ENCODE results near the gene TDG.

DNA sequence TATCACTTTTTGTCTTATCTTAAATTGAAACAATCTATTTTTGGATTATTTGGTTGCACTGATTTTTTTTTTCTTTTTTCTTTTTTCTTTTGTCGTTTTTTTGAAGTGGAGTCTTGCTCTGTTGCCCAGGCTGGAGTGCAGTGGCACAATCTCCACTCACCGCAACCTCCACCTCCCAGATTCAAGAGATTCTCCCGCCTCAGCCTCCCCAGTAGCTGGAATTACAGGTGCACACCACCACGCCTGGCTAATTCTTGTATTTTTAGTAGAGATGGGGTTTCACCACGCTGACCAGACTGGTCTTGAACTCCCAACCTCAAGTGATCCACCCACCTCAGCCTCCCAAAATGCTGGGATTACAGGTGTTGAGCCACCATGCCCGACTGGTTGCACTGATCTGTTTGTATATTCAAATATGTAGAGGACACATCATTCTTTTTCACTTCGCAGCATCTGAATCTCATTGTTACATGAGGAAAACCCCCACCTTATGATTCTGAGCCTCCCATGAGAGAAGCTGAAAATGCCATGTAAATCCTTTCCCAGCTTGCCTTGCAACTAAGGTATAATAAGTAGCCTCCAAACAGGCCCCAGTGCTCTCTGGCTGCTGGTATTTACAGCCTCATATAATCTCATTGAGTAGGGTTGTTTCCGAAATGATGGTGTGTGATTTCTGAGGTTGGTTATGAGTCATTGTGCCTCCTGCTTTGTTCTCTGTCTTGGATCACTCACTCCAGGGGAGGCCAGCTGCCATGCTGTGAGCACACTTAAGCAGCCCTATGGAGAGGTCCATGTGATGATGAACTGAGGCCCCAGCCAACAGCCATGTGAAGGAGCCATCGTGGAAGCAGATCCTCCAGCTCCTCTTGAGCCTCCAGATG is 40.7 kb upstream of the TDG start:
- TF ChIP-seq MAZ (IDR thresholded peaks at IDR 0.05; ENCODE audit: borderline replicate concordance, low read depth, low read length) (no peak), ZNF302 (CRISPR knock-in tag; IDR thresholded peaks at IDR 0.05) (no peak), POLR2A (IDR thresholded peaks at IDR 0.05; ENCODE audit: low read length) (no peak), PHF8 (IDR thresholded peaks at IDR 0.05; ENCODE audit: borderline replicate concordance, low read depth) (no peak), ESRRA (IDR thresholded peaks at IDR 0.05; ENCODE audit: borderline replicate concordance, low read length) (no peak), SMC3 (IDR thresholded peaks at IDR 0.05) (no peak), EHMT2 (IDR thresholded peaks at IDR 0.05; ENCODE audit: low read depth) (no peak), BHLHE40 (IDR thresholded peaks at IDR 0.05; ENCODE audit: low read depth, low read length) (no peak), HDAC2 (IDR thresholded peaks at IDR 0.05) (no peak), EHF (CRISPR knock-in tag; IDR thresholded peaks at IDR 0.05) (no peak), HOXB13 (CRISPR knock-in tag; IDR thresholded peaks at IDR 0.05; ENCODE audit: low read depth) (no peak), TFCP2L1 (CRISPR knock-in tag; IDR thresholded peaks at IDR 0.05) (no peak), GATA3 (IDR thresholded peaks at IDR 0.05; ENCODE audit: borderline replicate concordance) (no peak)
- TF ChIP-seq, protein P1, sequence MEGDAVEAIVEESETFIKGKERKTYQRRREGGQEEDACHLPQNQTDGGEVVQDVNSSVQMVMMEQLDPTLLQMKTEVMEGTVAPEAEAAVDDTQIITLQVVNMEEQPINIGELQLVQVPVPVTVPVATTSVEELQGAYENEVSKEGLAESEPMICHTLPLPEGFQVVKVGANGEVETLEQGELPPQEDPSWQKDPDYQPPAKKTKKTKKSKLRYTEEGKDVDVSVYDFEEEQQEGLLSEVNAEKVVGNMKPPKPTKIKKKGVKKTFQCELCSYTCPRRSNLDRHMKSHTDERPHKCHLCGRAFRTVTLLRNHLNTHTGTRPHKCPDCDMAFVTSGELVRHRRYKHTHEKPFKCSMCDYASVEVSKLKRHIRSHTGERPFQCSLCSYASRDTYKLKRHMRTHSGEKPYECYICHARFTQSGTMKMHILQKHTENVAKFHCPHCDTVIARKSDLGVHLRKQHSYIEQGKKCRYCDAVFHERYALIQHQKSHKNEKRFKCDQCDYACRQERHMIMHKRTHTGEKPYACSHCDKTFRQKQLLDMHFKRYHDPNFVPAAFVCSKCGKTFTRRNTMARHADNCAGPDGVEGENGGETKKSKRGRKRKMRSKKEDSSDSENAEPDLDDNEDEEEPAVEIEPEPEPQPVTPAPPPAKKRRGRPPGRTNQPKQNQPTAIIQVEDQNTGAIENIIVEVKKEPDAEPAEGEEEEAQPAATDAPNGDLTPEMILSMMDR (IDR thresholded peaks at IDR 0.05): no peak

All from A549 (cell line).